Neuronal stem cell (in vitro differentiated cells): ENCODE measurements around the gene SH3D19.

ENCODE experiments used
- DNase-seq: peaks from one replicate; pipeline ENCODE4 v3.0.0-alpha.2; 2013; ENCODE audit warnings: low spot score
- H2AFZ ChIP-seq: one replicate; pipeline ENCODE4 v1.6.1; 2013; ENCODE audit warnings: mild to moderate bottlenecking, low read length, inconsistent platforms
- H2AK5ac ChIP-seq: 2 replicates; pipeline ENCODE4 v1.6.1; 2013; ENCODE audit warnings: low read depth, mild to moderate bottlenecking, inconsistent platforms, low read length, moderate library complexity, mixed read lengths
- H2BK120ac ChIP-seq: 2 replicates; pipeline ENCODE4 v1.6.1; 2013; ENCODE audit warnings: low read depth, mild to moderate bottlenecking, inconsistent platforms, low read length, moderate library complexity, mixed read lengths
- H2BK12ac ChIP-seq: one replicate; pipeline ENCODE4 v1.6.1; 2013; ENCODE audit warnings: low read length, inconsistent platforms
- H2BK15ac ChIP-seq: 2 replicates; pipeline ENCODE4 v1.6.1; 2013; ENCODE audit warnings: mild to moderate bottlenecking, low read length, inconsistent platforms, mixed read lengths
- H2BK5ac ChIP-seq: one replicate; pipeline ENCODE4 v1.6.1; 2013; ENCODE audit warnings: inconsistent platforms, mild to moderate bottlenecking, low read length, moderate library complexity
- H3K14ac ChIP-seq: one replicate; pipeline ENCODE4 v1.6.1; 2013; ENCODE audit warnings: low read length, inconsistent platforms
- H3K18ac ChIP-seq: 2 replicates; pipeline ENCODE4 v1.6.1; 2013; ENCODE audit warnings: low read length, inconsistent platforms
- H3K23ac ChIP-seq: 2 replicates; pipeline ENCODE4 v1.6.1; 2013; ENCODE audit warnings: low read depth, mild to moderate bottlenecking, mixed read lengths, low read length, inconsistent platforms; ENCODE audit not compliant: poor library complexity
- H3K27ac ChIP-seq: replicated peaks from 3 replicates; pipeline ENCODE4 v1.5.1; 2013; ENCODE audit warnings: low read length, inconsistent platforms
- H3K27me3 ChIP-seq, 3 experiments: 2 replicates each; pipeline ENCODE4 v1.6.1; 2013; ENCODE audit warnings: low read length in 3 of 3, mild to moderate bottlenecking in 2 of 3, inconsistent platforms in 1 of 3, low read depth in 1 of 3, mixed read lengths in 1 of 3, moderate library complexity in 1 of 3; ENCODE audit not compliant: control insufficient read depth in 3 of 3, insufficient read depth in 3 of 3
- H3K36me3 ChIP-seq, 2 donors: replicated peaks in 1 of 2; 2 replicates each; pipeline ENCODE4 v1.6.1; 2013; ENCODE audit warnings: low read length in 2 of 2; ENCODE audit not compliant: control insufficient read depth in 2 of 2, insufficient read depth in 2 of 2
- H3K4ac ChIP-seq: 2 replicates; pipeline ENCODE4 v1.6.1; 2013; ENCODE audit warnings: inconsistent platforms, mild to moderate bottlenecking, low read length, moderate library complexity
- H3K4me1 ChIP-seq, 2 donors: 1 replicate in 1 of 2; 2 replicates in 1 of 2; pipeline ENCODE4 v1.6.1; 2013; ENCODE audit warnings: low read length in 2 of 2, low read depth in 1 of 2; ENCODE audit not compliant: control insufficient read depth in 2 of 2, insufficient read depth in 1 of 2
- H3K4me2 ChIP-seq: one replicate; pipeline ENCODE4 v1.6.1; 2013; ENCODE audit warnings: mild to moderate bottlenecking, low read length, inconsistent platforms; ENCODE audit not compliant: insufficient read depth, poor library complexity, severe bottlenecking
- H3K4me3 ChIP-seq, 2 donors: 2 replicates each; pipeline ENCODE4 v1.5.1; 2013; ENCODE audit warnings: low read length in 2 of 2, mild to moderate bottlenecking in 2 of 2, inconsistent platforms in 1 of 2, moderate library complexity in 1 of 2
- H3K79me1 ChIP-seq: one replicate; pipeline ENCODE4 v1.6.1; 2013; ENCODE audit warnings: low read depth, mild to moderate bottlenecking, inconsistent platforms, low read length, moderate library complexity
- H3K9ac ChIP-seq: one replicate; pipeline ENCODE4 v1.6.1; 2013; ENCODE audit warnings: mild to moderate bottlenecking, low read depth, low read length, inconsistent platforms; ENCODE audit not compliant: poor library complexity
- H3K9me3 ChIP-seq, 2 donors: replicated peaks in 1 of 2; 2 replicates each; pipeline versions ENCODE3 to v1.6.1; 2013; ENCODE audit warnings: low read length in 2 of 2, mild to moderate bottlenecking in 2 of 2, inconsistent platforms in 1 of 2, low read depth in 1 of 2, mixed read lengths in 1 of 2, moderate library complexity in 1 of 2; ENCODE audit not compliant: control insufficient read depth in 2 of 2, insufficient read depth in 1 of 2
- H4K8ac ChIP-seq: one replicate; pipeline ENCODE4 v1.6.1; 2013; ENCODE audit warnings: low read depth, mild to moderate bottlenecking, inconsistent platforms, low read length, moderate library complexity
- H4K91ac ChIP-seq: one replicate; pipeline ENCODE4 v1.6.1; 2013; ENCODE audit warnings: low read length, low read depth, mild to moderate bottlenecking, inconsistent platforms; ENCODE audit not compliant: poor library complexity
- WGBS, 2 donors: extraction: QIAGEN DNeasy Blood & Tissue Kit; methylation state at CpG; one replicate each; pipeline ENCODE4 v1.1.7; 2013; ENCODE audit warnings: missing lambda C conversion rate in 2 of 2, mixed read lengths in 1 of 2; ENCODE audit not compliant: insufficient read length in 2 of 2, insufficient replicate concordance in 1 of 2; ENCODE audit errors: extremely low coverage in 2 of 2; 5-methylcytosine and 5-hydroxymethylcytosine counted together

SH3D19 gene

GRCh38 chr4:151150821-151151580 is 174.4 kb downstream of the SH3D19 start:
- no peak for DNase-seq
- no peaks in the 10 kb centered on the region for H3K4me1 ChIP-seq
- H3K27ac ChIP-seq, result no peak overlapping the region
- peaks cover 0 to 43% of the 10 kb centered on the region in 2 donors for H3K36me3 ChIP-seq
- H3K18ac ChIP-seq, result no peak overlapping the region
- no peak overlapping the region for H2AFZ ChIP-seq
- H3K9ac ChIP-seq, result no peak overlapping the region
- no peak overlapping the region for H3K4ac ChIP-seq
- H2BK120ac ChIP-seq, result no peak overlapping the region
- no peak overlapping the region for H2BK5ac ChIP-seq
- H2BK15ac ChIP-seq, result no peak overlapping the region
- H2AK5ac ChIP-seq, result no peak overlapping the region
- no peaks in the 10 kb centered on the region for H3K9me3 ChIP-seq
- no peak overlapping the region for H4K8ac ChIP-seq
- no peaks in the 10 kb centered on the region for H3K27me3 ChIP-seq
- no peak overlapping the region for H2BK12ac ChIP-seq
- H3K4me3 ChIP-seq, result no peak overlapping the region
- H3K79me1 ChIP-seq, result no peaks in the 10 kb centered on the region
- WGBS, 2 donors, result no CpG with 5 or more reads among the region's 9 CpGs
- no peak overlapping the region for H3K23ac ChIP-seq
- H3K4me2 ChIP-seq, result no peak overlapping the region
- H3K14ac ChIP-seq, result no peak overlapping the region
- no peak overlapping the region for H4K91ac ChIP-seq

DNA sequence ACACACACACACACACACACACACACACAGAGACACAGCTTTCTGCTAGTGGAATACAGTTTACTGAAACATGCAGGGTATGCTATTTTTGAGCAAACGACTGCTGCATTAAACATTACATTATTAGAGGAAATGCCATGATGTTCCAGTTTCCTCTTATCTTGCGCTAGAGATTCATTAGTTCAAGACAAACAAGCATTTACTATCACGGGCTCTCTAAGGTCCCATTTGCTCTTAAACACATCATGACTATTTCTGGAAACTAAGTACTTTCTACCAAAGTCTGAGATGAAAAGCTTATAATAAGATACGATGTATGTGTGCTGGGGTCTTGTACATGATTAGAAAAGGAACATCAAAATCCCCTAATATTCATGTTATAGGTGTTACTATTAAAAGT is 177.1 kb downstream of the SH3D19 start:
- Histone ChIP-seq H4K8ac (no peak overlapping the region), H2BK15ac (no peak overlapping the region), H3K79me1 (no peaks in the 10 kb centered on the region), H3K23ac (no peak overlapping the region), H2BK12ac (no peak overlapping the region), H3K14ac (no peak overlapping the region), H3K36me3 (peaks cover 2 to 62% of the 10 kb centered on the region in 2 donors), H2AFZ (no peak overlapping the region), H3K4me1 (no peaks in the 10 kb centered on the region), H3K4me3 (no peak overlapping the region), H2BK120ac (no peak overlapping the region), H2AK5ac (no peak overlapping the region), H2BK5ac (no peak overlapping the region), H3K9me3 (peaks cover 0 to 2% of the 10 kb centered on the region in 2 donors), H3K27ac (no peak overlapping the region), H4K91ac (no peak overlapping the region), H3K18ac (no peak overlapping the region), H3K4ac (no peak overlapping the region), H3K4me2 (no peak overlapping the region), H3K9ac (no peak overlapping the region), H3K27me3 (no peaks in the 10 kb centered on the region)
- no CpG with 5 or more reads among the region's 4 CpGs for WGBS, 2 donors
- DNase-seq, result no peak

DNA sequence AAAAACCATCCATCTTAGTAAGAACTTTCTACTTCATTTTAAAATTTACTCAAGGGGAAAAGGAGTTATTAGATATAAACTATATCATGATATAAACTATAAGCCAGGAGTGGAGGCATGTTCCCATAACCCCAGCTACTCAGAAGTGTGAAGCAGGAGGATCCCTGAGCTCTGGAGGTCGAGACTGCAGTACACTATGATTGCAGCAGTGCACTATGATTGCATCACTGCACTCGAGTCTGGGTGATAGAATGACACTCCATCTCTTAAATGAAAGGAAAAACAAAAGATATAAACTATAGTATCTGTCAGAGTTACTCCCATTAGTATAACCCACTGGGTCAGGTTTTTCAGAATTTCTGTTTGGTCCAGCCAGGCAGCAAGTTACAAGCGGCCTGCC is 178.4 kb downstream of the SH3D19 start:
- Histone ChIP-seq H2BK15ac (no peak overlapping the region), H3K36me3 (peaks cover 3 to 75% of the 10 kb centered on the region in 2 donors), H3K4me3 (no peak overlapping the region), H3K4ac (no peak overlapping the region), H4K8ac (no peak overlapping the region), H3K9me3 (peaks cover 0 to 2% of the 10 kb centered on the region in 2 donors), H3K4me2 (no peak overlapping the region), H2AK5ac (no peak overlapping the region), H3K79me1 (no peaks in the 10 kb centered on the region), H3K4me1 (no peaks in the 10 kb centered on the region), H2BK12ac (no peak overlapping the region), H4K91ac (no peak overlapping the region), H2BK120ac (no peak overlapping the region), H3K27ac (no peak overlapping the region), H2BK5ac (no peak overlapping the region), H3K27me3 (no peaks in the 10 kb centered on the region), H2AFZ (no peak overlapping the region), H3K9ac (no peak overlapping the region), H3K14ac (no peak overlapping the region), H3K23ac (no peak overlapping the region), H3K18ac (no peak overlapping the region)
- DNase-seq, result no peak
- no CpG with 5 or more reads among the region's 3 CpGs for WGBS, 2 donors

DNA sequence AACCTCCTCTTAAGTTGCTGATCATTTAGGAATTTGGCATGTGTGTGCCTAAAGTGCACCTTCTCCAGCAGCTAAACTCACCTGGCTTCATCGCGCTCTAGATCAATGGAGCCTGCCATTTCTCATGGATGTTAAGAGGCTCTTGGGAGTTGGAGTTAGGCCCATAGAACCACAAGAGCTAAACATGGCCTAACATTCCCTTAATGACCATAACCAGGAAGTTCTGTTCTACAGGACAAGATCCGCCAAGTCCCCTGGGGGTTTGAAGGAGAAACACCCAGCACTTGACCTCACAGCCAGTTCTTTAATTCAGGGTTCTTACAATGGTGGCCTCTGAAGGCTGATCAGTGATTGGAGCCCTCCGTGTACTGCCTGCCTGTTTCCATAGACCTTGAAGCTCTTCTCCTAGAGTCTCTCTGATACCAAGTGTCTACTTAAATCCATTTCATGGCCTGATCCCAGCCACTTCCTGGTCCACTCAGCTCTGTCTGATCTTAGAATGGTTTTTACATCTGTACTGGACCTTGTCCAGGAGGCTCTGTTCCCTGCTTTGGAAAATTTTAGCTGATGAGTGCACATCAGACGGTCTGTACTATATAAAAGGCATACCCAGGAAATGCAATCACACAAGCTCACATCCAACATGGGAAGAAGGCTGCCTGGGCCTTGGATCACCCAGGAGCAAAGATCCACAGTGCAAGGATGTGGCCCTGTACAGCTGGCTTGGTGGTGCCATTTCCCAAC is 180.9 kb downstream of the SH3D19 start:
- no CpG with 5 or more reads among the region's 5 CpGs for whole genome bisulfite sequencing, 2 donors
- no peak overlapping the region for H2AK5ac ChIP-seq
- H3K18ac ChIP-seq, result no peak overlapping the region

More for the DNA sequence above, 180.9 kb downstream of the SH3D19 start:
- Histone ChIP-seq H3K4me3 (no peak overlapping the region), H3K27ac (no peak overlapping the region), H3K9me3 (peaks cover 0 to 2% of the 10 kb centered on the region in 2 donors), H3K27me3 (no peaks in the 10 kb centered on the region), H2BK120ac (no peak overlapping the region), H2BK12ac (no peak overlapping the region), H3K23ac (no peak overlapping the region), H4K8ac (no peak overlapping the region), H2BK5ac (no peak overlapping the region), H2AFZ (no peak overlapping the region), H3K14ac (no peak overlapping the region), H3K4me1 (no peaks in the 10 kb centered on the region), H3K79me1 (no peaks in the 10 kb centered on the region), H3K4ac (no peak overlapping the region), H3K4me2 (no peak overlapping the region), H4K91ac (no peak overlapping the region), H2BK15ac (no peak overlapping the region), H3K36me3 (peaks cover 5 to 97% of the 10 kb centered on the region in 2 donors), H3K9ac (no peak overlapping the region)
- no peak for DNase-seq
